H9 (cell line): ENCODE results near the gene CREG1. TPM values are rescaled to one million over a fixed set of nuclear protein-coding genes. Genes with fewer than 3 reads are reported as not detected.

ENCODE experiments used
- DNase-seq: peaks from one replicate; pipeline ENCODE4 v3.0.0-alpha.2; 2017
- H2AFZ ChIP-seq: one replicate; pipeline ENCODE4 v1.6.1; 2013; ENCODE audit warnings: mild to moderate bottlenecking, low read length, control low read depth, moderate library complexity
- H2AK5ac ChIP-seq: 2 replicates; pipeline ENCODE4 v1.6.1; 2013; ENCODE audit warnings: low read length, control low read depth, mixed read lengths; ENCODE audit not compliant: insufficient read length
- H2BK120ac ChIP-seq: one replicate; pipeline ENCODE4 v1.6.1; 2013; ENCODE audit warnings: low read depth, mild to moderate bottlenecking, low read length, control low read depth, inconsistent platforms; ENCODE audit not compliant: poor library complexity, severe bottlenecking
- H2BK12ac ChIP-seq: 2 replicates; pipeline ENCODE4 v1.6.1; 2013; ENCODE audit warnings: low read length, control low read depth, mixed read lengths, low read depth; ENCODE audit not compliant: insufficient read length
- H2BK15ac ChIP-seq: 2 replicates; pipeline ENCODE4 v1.6.1; 2013; ENCODE audit warnings: low read depth, low read length, control low read depth
- H2BK20ac ChIP-seq: one replicate; pipeline ENCODE4 v1.6.1; 2013; ENCODE audit warnings: low read depth, mild to moderate bottlenecking, low read length, control low read depth, inconsistent platforms; ENCODE audit not compliant: poor library complexity, severe bottlenecking
- H2BK5ac ChIP-seq: 2 replicates; pipeline ENCODE4 v1.6.1; 2013; ENCODE audit warnings: low read length, control low read depth, mixed read lengths; ENCODE audit not compliant: insufficient read length
- H3K14ac ChIP-seq: 2 replicates; pipeline ENCODE4 v1.6.1; 2013; ENCODE audit warnings: low read length, control low read depth; ENCODE audit not compliant: insufficient read depth
- H3K18ac ChIP-seq: 2 replicates; pipeline ENCODE4 v1.6.1; 2013; ENCODE audit warnings: low read depth, mild to moderate bottlenecking, mixed read lengths, low read length, control low read depth; ENCODE audit not compliant: insufficient read length
- H3K23ac ChIP-seq: 2 replicates; pipeline ENCODE4 v1.6.1; 2013; ENCODE audit warnings: low read length, control low read depth, mixed read lengths, low read depth; ENCODE audit not compliant: insufficient read length
- H3K23me2 ChIP-seq: 2 replicates; pipeline ENCODE4 v1.6.1; 2013; ENCODE audit warnings: low read depth, mild to moderate bottlenecking, mixed read lengths, low read length, control low read depth; ENCODE audit not compliant: insufficient read length, poor library complexity, severe bottlenecking
- H3K27ac ChIP-seq: 2 replicates; pipeline ENCODE4 v1.5.1; 2013; ENCODE audit warnings: low read length, control low read depth, mixed read lengths, low read depth; ENCODE audit not compliant: insufficient read length
- H3K27me3 ChIP-seq: 2 replicates; pipeline ENCODE4 v1.6.1; 2013; ENCODE audit warnings: low read length, control low read depth, inconsistent platforms; ENCODE audit not compliant: insufficient read depth
- H3K4ac ChIP-seq: 2 replicates; pipeline ENCODE4 v1.6.1; 2013; ENCODE audit warnings: low read depth, mild to moderate bottlenecking, control low read depth, inconsistent platforms, low read length, moderate library complexity
- H3K4me1 ChIP-seq: 2 replicates; pipeline ENCODE4 v1.6.1; 2013; ENCODE audit warnings: low read length, control low read depth, inconsistent platforms; ENCODE audit not compliant: insufficient read depth
- H3K4me2 ChIP-seq: 2 replicates; pipeline ENCODE4 v1.6.1; 2013; ENCODE audit warnings: low read length, control low read depth, mixed read lengths; ENCODE audit not compliant: insufficient read length, insufficient read depth
- H3K56ac ChIP-seq: 2 replicates; pipeline ENCODE4 v1.6.1; 2013; ENCODE audit warnings: low read depth, mild to moderate bottlenecking, mixed read lengths, low read length, control low read depth; ENCODE audit not compliant: insufficient read length
- H3K79me1 ChIP-seq: 2 replicates; pipeline ENCODE4 v1.6.1; 2013; ENCODE audit warnings: low read depth, mild to moderate bottlenecking, moderate library complexity, low read length, control low read depth, inconsistent platforms; ENCODE audit not compliant: insufficient read depth, poor library complexity, severe bottlenecking
- H3K79me2 ChIP-seq: 2 replicates; pipeline ENCODE4 v1.6.1; 2013; ENCODE audit warnings: low read length, control low read depth, inconsistent platforms; ENCODE audit not compliant: insufficient read depth
- H3K9ac ChIP-seq: 2 replicates; pipeline ENCODE4 v1.6.1; 2013; ENCODE audit warnings: low read length, control low read depth, mixed read lengths; ENCODE audit not compliant: insufficient read length; ENCODE audit errors: extremely low read depth
- H3K9me3 ChIP-seq: one replicate; pipeline ENCODE4 v1.6.1; 2013; ENCODE audit warnings: low read depth, low read length, inconsistent platforms; ENCODE audit not compliant: control insufficient read depth
- H3T11ph ChIP-seq: one replicate; pipeline ENCODE4 v1.6.1; 2013; ENCODE audit warnings: mild to moderate bottlenecking, low read length, control low read depth, inconsistent platforms
- H4K20me1 ChIP-seq: one replicate; pipeline ENCODE4 v1.6.1; 2013; ENCODE audit not compliant: control insufficient read depth, insufficient read length, insufficient read depth
- H4K5ac ChIP-seq: 2 replicates; pipeline ENCODE4 v1.6.1; 2013; ENCODE audit warnings: low read depth, mild to moderate bottlenecking, mixed read lengths, low read length, control low read depth; ENCODE audit not compliant: insufficient read length
- H4K8ac ChIP-seq: replicated peaks from 2 replicates; pipeline ENCODE4 v1.6.1; 2013; ENCODE audit warnings: low read length, control low read depth, mixed read lengths, low read depth; ENCODE audit not compliant: insufficient read length
- H4K91ac ChIP-seq: 2 replicates; pipeline ENCODE4 v1.6.1; 2013; ENCODE audit warnings: low read depth, mild to moderate bottlenecking, moderate library complexity, mixed read lengths, low read length, control low read depth; ENCODE audit not compliant: insufficient read length
- H3K27ac Mint-ChIP-seq, 3 experiments: 2 replicates in 2 of 3; 3 replicates in 1 of 3; pipeline ENCODE4 v1.8.0; 2020 to 2021; ENCODE audit warnings: mixed read lengths in 3 of 3, mild to moderate bottlenecking in 1 of 3, moderate library complexity in 1 of 3
- H3K27me3 Mint-ChIP-seq: 2 replicates; pipeline ENCODE4 v1.8.0; 2021; ENCODE audit warnings: low read depth, mild to moderate bottlenecking, moderate library complexity, mixed read lengths
- H3K36me3 Mint-ChIP-seq, 3 experiments: 2 replicates in 2 of 3; 3 replicates in 1 of 3; pipeline ENCODE4 v1.8.0; 2020 to 2021; ENCODE audit warnings: low read depth in 3 of 3, mixed read lengths in 3 of 3; ENCODE audit not compliant: insufficient read depth in 1 of 3
- H3K4me1 Mint-ChIP-seq, 2 experiments: 2 replicates each; pipeline ENCODE4 v1.8.0; 2020; ENCODE audit warnings: mixed read lengths in 2 of 2
- H3K4me3 Mint-ChIP-seq, 2 experiments: 2 replicates in 1 of 2; 3 replicates in 1 of 2; pipeline ENCODE4 v1.8.0; 2020 to 2021; ENCODE audit warnings: mild to moderate bottlenecking in 2 of 2, mixed read lengths in 2 of 2, moderate library complexity in 1 of 2
- H3K9me3 Mint-ChIP-seq, 2 experiments: 2 replicates in 1 of 2; 3 replicates in 1 of 2; pipeline ENCODE4 v1.8.0; 2020; ENCODE audit warnings: mild to moderate bottlenecking in 2 of 2, mixed read lengths in 2 of 2, moderate library complexity in 1 of 2
- WGBS: extraction: QIAGEN DNeasy Blood & Tissue Kit; methylation state at CpG from one replicate; pipeline ENCODE4 v1.1.7; 2013; ENCODE audit warnings: missing lambda C conversion rate, low lambda C conversion rate, mixed read lengths; ENCODE audit not compliant: insufficient read length; ENCODE audit errors: extremely low coverage; 5-methylcytosine and 5-hydroxymethylcytosine counted together
- total RNA-seq: library from RNA; stranded (reverse); gene quantifications from 2 replicates; pipeline ENCODE4 v1.2.1, GENCODE V29; 2021
- TF ChIP-seq, protein P1 (sequence below): fragments of 200-600 bp; sonication (generic); conservative IDR thresholded peaks from 3 replicates; pipeline ENCODE4 v1.8.0; 2021; ENCODE audit warnings: antibody characterized with exemption, mild to moderate bottlenecking

The CREG1 gene
- total RNA-seq, 1 experiment from 2014 or later = 19.8 TPM

DNA sequence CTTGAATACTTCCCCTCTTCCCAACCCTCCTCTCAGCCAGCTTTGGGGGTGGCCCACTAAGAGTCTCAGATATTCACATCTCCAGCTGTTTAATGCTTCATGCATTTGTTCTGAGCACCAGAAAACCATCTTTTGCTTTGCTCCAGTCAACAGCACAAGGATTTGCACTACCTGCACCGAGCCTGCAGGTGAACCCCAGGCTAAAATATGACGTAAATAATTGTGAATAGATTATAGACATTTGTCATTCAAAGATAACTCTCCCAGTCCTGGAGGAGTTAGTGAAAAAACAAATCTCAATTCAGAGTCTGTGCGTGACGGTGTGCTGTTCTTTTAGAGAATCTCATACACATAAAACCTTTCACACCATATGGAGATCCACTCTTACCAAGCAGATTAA lies 42.7 kb downstream of the CREG1 start:
- Histone ChIP-seq H3K9me3 (no peaks in the 10 kb centered on the region), H4K5ac (no peak overlapping the region), H4K20me1 (no peaks in the 10 kb centered on the region), H3T11ph (no peak overlapping the region), H3K27me3 (no peaks in the 10 kb centered on the region), H2BK20ac (no peak overlapping the region), H3K14ac (no peak overlapping the region), H2BK12ac (no peak overlapping the region), H3K79me2 (no peaks in the 10 kb centered on the region), H3K4me1 (no peaks in the 10 kb centered on the region), H2AK5ac (no peak overlapping the region), H3K9ac (no peak overlapping the region), H2AFZ (no peak overlapping the region), H3K27ac (no peak overlapping the region), H3K79me1 (no peaks in the 10 kb centered on the region), H3K18ac (no peak overlapping the region), H2BK120ac (no peak overlapping the region), H3K23ac (no peak overlapping the region), H2BK15ac (no peak overlapping the region), H3K23me2 (no peaks in the 10 kb centered on the region), H2BK5ac (no peak overlapping the region), H3K4ac (no peak overlapping the region), H3K4me2 (no peak overlapping the region), H3K56ac (no peak overlapping the region), H4K91ac (no peak overlapping the region), H4K8ac (no peak overlapping the region)
- no peaks in the 10 kb centered on the region for H3K9me3 Mint-ChIP-seq
- H3K4me1 Mint-ChIP-seq = peaks cover 0 to 11% of the 10 kb centered on the region in 2 experiments; a peak in 3 of 4 replicates
- H3K4me3 Mint-ChIP-seq = no peak overlapping the region
- H3K36me3 Mint-ChIP-seq = no peaks in the 10 kb centered on the region
- no CpG with 5 or more reads among the region's 4 CpGs for WGBS
- TF ChIP-seq, protein P1, sequence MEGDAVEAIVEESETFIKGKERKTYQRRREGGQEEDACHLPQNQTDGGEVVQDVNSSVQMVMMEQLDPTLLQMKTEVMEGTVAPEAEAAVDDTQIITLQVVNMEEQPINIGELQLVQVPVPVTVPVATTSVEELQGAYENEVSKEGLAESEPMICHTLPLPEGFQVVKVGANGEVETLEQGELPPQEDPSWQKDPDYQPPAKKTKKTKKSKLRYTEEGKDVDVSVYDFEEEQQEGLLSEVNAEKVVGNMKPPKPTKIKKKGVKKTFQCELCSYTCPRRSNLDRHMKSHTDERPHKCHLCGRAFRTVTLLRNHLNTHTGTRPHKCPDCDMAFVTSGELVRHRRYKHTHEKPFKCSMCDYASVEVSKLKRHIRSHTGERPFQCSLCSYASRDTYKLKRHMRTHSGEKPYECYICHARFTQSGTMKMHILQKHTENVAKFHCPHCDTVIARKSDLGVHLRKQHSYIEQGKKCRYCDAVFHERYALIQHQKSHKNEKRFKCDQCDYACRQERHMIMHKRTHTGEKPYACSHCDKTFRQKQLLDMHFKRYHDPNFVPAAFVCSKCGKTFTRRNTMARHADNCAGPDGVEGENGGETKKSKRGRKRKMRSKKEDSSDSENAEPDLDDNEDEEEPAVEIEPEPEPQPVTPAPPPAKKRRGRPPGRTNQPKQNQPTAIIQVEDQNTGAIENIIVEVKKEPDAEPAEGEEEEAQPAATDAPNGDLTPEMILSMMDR = no peak
- H3K27ac Mint-ChIP-seq = no peak overlapping the region
- no peak for DNase-seq
- no peaks in the 10 kb centered on the region; the same call in 1 of the 2 replicates for H3K27me3 Mint-ChIP-seq
